WTC11 (cell line): ENCODE data around the gene TMEM186. TPM values are rescaled to one million over a fixed set of nuclear protein-coding genes. Genes with fewer than 3 reads are reported as not detected.

Experiments used
- ATAC-seq: fragments of 200-7000 bp; cut with Tn5 transposase; 2 replicates; pipeline ENCODE4 v1.10.0; 2021; ENCODE audit warnings: mild to moderate bottlenecking, moderate library complexity
- CTCF ChIA-PET: fragments of 300-600 bp; sonication (Branson Sonifier 250); formaldehyde crosslinking; loops from one replicate; lab custom pipeline; 2021; ENCODE audit warnings: antibody characterized with exemption; lab: Charles Lee
- POLR2A ChIA-PET: fragments of 350-600 bp; sonication (Branson Sonifier 250); formaldehyde crosslinking; loops from one replicate; lab custom pipeline; 2021; ENCODE audit warnings: antibody characterized with exemption; lab: Charles Lee
- DNase-seq: peaks from one replicate; pipeline ENCODE4 v3.0.0; 2021; ENCODE audit warnings: low spot score
- H3K27ac Mint-ChIP-seq: 2 replicates; pipeline ENCODE4 v1.8.0; 2021; ENCODE audit warnings: mixed read lengths
- H3K27me3 Mint-ChIP-seq: 2 replicates; pipeline ENCODE4 v1.8.0; 2021; ENCODE audit warnings: low read depth, mild to moderate bottlenecking, moderate library complexity, mixed read lengths
- H3K36me3 Mint-ChIP-seq: 2 replicates; pipeline ENCODE4 v1.8.0; 2021; ENCODE audit warnings: mixed read lengths
- H3K4me1 Mint-ChIP-seq: 2 replicates; pipeline ENCODE4 v1.8.0; 2022; ENCODE audit warnings: mixed read lengths
- H3K4me3 Mint-ChIP-seq: 2 replicates; pipeline ENCODE4 v1.8.0; 2021; ENCODE audit warnings: mild to moderate bottlenecking, moderate library complexity, mixed read lengths
- H3K9me3 Mint-ChIP-seq: 2 replicates; pipeline ENCODE4 v1.8.0; 2021; ENCODE audit warnings: mixed read lengths
- AFF4 ChIP-seq: sonication (generic); formaldehyde crosslinking; IDR thresholded peaks from 2 replicates; pipeline ENCODE4 v1.8.1; 2023; ENCODE audit warnings: mild to moderate bottlenecking, missing genetic modification reagents, borderline replicate concordance
- ATF1 ChIP-seq: sonication (generic); formaldehyde crosslinking; IDR thresholded peaks from 2 replicates; pipeline ENCODE4 v1.8.1; 2023; ENCODE audit warnings: mild to moderate bottlenecking, moderate library complexity, missing genetic modification reagents
- E2F1 ChIP-seq: sonication (generic); formaldehyde crosslinking; IDR thresholded peaks from 2 replicates; pipeline ENCODE4 v1.8.0; 2022; ENCODE audit warnings: mild to moderate bottlenecking, missing genetic modification reagents
- FOXJ3 ChIP-seq: sonication (generic); formaldehyde crosslinking; IDR thresholded peaks from 2 replicates; pipeline ENCODE4 v1.9.0; 2021; ENCODE audit warnings: missing genetic modification reagents, mild to moderate bottlenecking, borderline replicate concordance
- FOXP1 ChIP-seq: sonication (generic); formaldehyde crosslinking; IDR thresholded peaks from 2 replicates; pipeline ENCODE4 v1.8.0; 2022; ENCODE audit warnings: missing genetic modification reagents, mild to moderate bottlenecking, moderate library complexity, borderline replicate concordance
- GTF2I ChIP-seq: fragments of 250-450 bp; sonication (Bioruptor Pico); conservative IDR thresholded peaks from 2 replicates; pipeline ENCODE4 v1.4.0; 2021; ENCODE audit warnings: mild to moderate bottlenecking
- JAZF1 ChIP-seq: fragments of 250-450 bp; sonication (Bioruptor Pico); IDR thresholded peaks from 2 replicates; pipeline ENCODE4 v1.9.0; 2021; ENCODE audit warnings: moderate library complexity, mild to moderate bottlenecking, inconsistent platforms
- NR2C2 ChIP-seq: sonication (generic); formaldehyde crosslinking; IDR thresholded peaks from 2 replicates; pipeline ENCODE4 v1.8.0; 2022; ENCODE audit warnings: mild to moderate bottlenecking, missing genetic modification reagents
- RELA ChIP-seq: sonication (generic); formaldehyde crosslinking; IDR thresholded peaks from 2 replicates; pipeline ENCODE4 v1.8.1; 2022; ENCODE audit warnings: missing genetic modification reagents, mild to moderate bottlenecking, borderline replicate concordance
- SMAD3 ChIP-seq: sonication (generic); formaldehyde crosslinking; IDR thresholded peaks from 2 replicates; pipeline ENCODE4 v1.8.0; 2022; ENCODE audit warnings: missing genetic modification reagents, mild to moderate bottlenecking, borderline replicate concordance
- SP1 ChIP-seq: sonication (generic); formaldehyde crosslinking; conservative IDR thresholded peaks from 2 replicates; pipeline ENCODE4 v1.8.1; 2022; ENCODE audit warnings: missing genetic modification reagents
- TCF7 ChIP-seq: sonication (generic); formaldehyde crosslinking; IDR thresholded peaks from 2 replicates; pipeline ENCODE4 v1.8.0; 2022; ENCODE audit warnings: mild to moderate bottlenecking, low read depth, missing genetic modification reagents, moderate library complexity
- USF2 ChIP-seq: sonication (generic); formaldehyde crosslinking; IDR thresholded peaks from 2 replicates; pipeline ENCODE4 v1.8.1; 2023; ENCODE audit warnings: mild to moderate bottlenecking, missing genetic modification reagents, moderate library complexity
- ZBTB43 ChIP-seq: sonication (generic); formaldehyde crosslinking; IDR thresholded peaks from 2 replicates; pipeline ENCODE4 v1.8.1; 2023; ENCODE audit warnings: mild to moderate bottlenecking, missing genetic modification reagents
- ZNF138 ChIP-seq: sonication (generic); formaldehyde crosslinking; conservative IDR thresholded peaks from 2 replicates; pipeline ENCODE4 v1.8.1; 2022; ENCODE audit warnings: mild to moderate bottlenecking, moderate library complexity, missing genetic modification reagents
- ZNF219 ChIP-seq: sonication (generic); formaldehyde crosslinking; IDR thresholded peaks from 2 replicates; pipeline ENCODE4 v1.8.0; 2023; ENCODE audit warnings: missing genetic modification reagents, mild to moderate bottlenecking, borderline replicate concordance
- ZNF232 ChIP-seq: sonication (generic); formaldehyde crosslinking; IDR thresholded peaks from 2 replicates; pipeline ENCODE4 v1.8.0; 2022; ENCODE audit warnings: mild to moderate bottlenecking, missing genetic modification reagents
- ZNF263 ChIP-seq: sonication (generic); formaldehyde crosslinking; IDR thresholded peaks from 2 replicates; pipeline ENCODE4 v1.8.1; 2022; ENCODE audit warnings: low read depth, mild to moderate bottlenecking, moderate library complexity, missing genetic modification reagents
- ZNF281 ChIP-seq: sonication (generic); formaldehyde crosslinking; IDR thresholded peaks from 2 replicates; pipeline ENCODE4 v1.8.0; 2023; ENCODE audit warnings: mild to moderate bottlenecking, missing genetic modification reagents
- ZNF396 ChIP-seq: fragments of 250-450 bp; sonication (Bioruptor Pico); IDR thresholded peaks from 2 replicates; pipeline ENCODE4 v1.8.0; 2021; ENCODE audit warnings: mild to moderate bottlenecking, moderate library complexity, borderline replicate concordance
- ZNF416 ChIP-seq: fragments of 250-450 bp; sonication (Bioruptor Pico); IDR thresholded peaks from 2 replicates; pipeline ENCODE4 v1.9.0; 2021; ENCODE audit warnings: mild to moderate bottlenecking, inconsistent platforms
- ZNF423 ChIP-seq: fragments of 250-450 bp; sonication (Bioruptor Pico); IDR thresholded peaks from 2 replicates; pipeline ENCODE4 v2.1.2; 2022; ENCODE audit warnings: mild to moderate bottlenecking, moderate library complexity
- ZNF512 ChIP-seq: sonication (generic); formaldehyde crosslinking; IDR thresholded peaks from 2 replicates; pipeline ENCODE4 v1.8.1; 2022; ENCODE audit warnings: missing genetic modification reagents, borderline replicate concordance
- total RNA-seq: library from RNA; stranded (reverse); gene quantifications from 3 replicates; pipeline ENCODE4 v1.2.3, GENCODE V29; 2021

TMEM186 gene
- total RNA-seq, 1 experiment from 2014 or later, result 17.8 TPM

- no peak for TF ChIP-seq SP1 (CRISPR knock-in tag)
- no peak for TF ChIP-seq FOXJ3 (CRISPR knock-in tag)
- TF ChIP-seq ZNF138 (CRISPR knock-in tag), result no peak
- TF ChIP-seq ZNF219 (CRISPR knock-in tag), result no peak
- no peak for TF ChIP-seq FOXP1
- no peak for TF ChIP-seq ZNF423 (CRISPR knock-in tag)
- no peak for TF ChIP-seq ZNF396 (CRISPR knock-in tag)
- no peak for TF ChIP-seq GTF2I (CRISPR knock-in tag)
- TF ChIP-seq ZNF232 (CRISPR knock-in tag), result no peak
- no peak for TF ChIP-seq ZNF263 (CRISPR knock-in tag)
- no peak for TF ChIP-seq ZNF416 (CRISPR knock-in tag)
- TF ChIP-seq JAZF1 (CRISPR knock-in tag), result no peak
- TF ChIP-seq, all 79 proteins: peak for 0
- Mint-ChIP-seq H3K27me3 (no peaks in the 10 kb centered on the region), H3K4me3 (no peak overlapping the region), H3K4me1 (no peaks in the 10 kb centered on the region), H3K27ac (no peak overlapping the region), H3K9me3 (no peaks in the 10 kb centered on the region), H3K36me3 (no peaks in the 10 kb centered on the region)
- no peak for ATAC-seq
- no peak for DNase-seq
- ChIA-PET CTCF (interaction anchor here (0.7 kb wide), 1 partner anchor 754 kb away, joined by 3 read pairs; no protein-coding TSS in a partner anchor), POLR2A (no interaction called here)
Observed at GRCh38 chr16:8785408-8785807, 12.0 kb downstream of the TMEM186 start.

- POLR2A ChIA-PET, result no interaction called here
- Mint-ChIP-seq H3K4me3 (no peak overlapping the region), H3K9me3 (no peaks in the 10 kb centered on the region), H3K27ac (no peak overlapping the region), H3K4me1 (no peaks in the 10 kb centered on the region), H3K36me3 (no peaks in the 10 kb centered on the region), H3K27me3 (no peaks in the 10 kb centered on the region)
- ATAC-seq (no peak), DNase-seq (no peak)
- TF ChIP-seq E2F1, result no peak
- no peak for TF ChIP-seq ZNF219 (CRISPR knock-in tag)
- no peak for TF ChIP-seq AFF4 (CRISPR knock-in tag)
- no peak for TF ChIP-seq FOXP1
- TF ChIP-seq GTF2I (CRISPR knock-in tag), result no peak
- no peak for TF ChIP-seq ATF1 (CRISPR knock-in tag)
- TF ChIP-seq ZNF263 (CRISPR knock-in tag), result no peak
- no peak for TF ChIP-seq ZNF512 (CRISPR knock-in tag)
- TF ChIP-seq FOXJ3 (CRISPR knock-in tag), result no peak
- TF ChIP-seq RELA, result no peak
- no peak for TF ChIP-seq ZBTB43
- TF ChIP-seq SMAD3 (CRISPR knock-in tag), result no peak
- no peak for TF ChIP-seq NR2C2
- no peak for TF ChIP-seq USF2 (CRISPR knock-in tag)
- no peak for TF ChIP-seq JAZF1 (CRISPR knock-in tag)
- no peak for TF ChIP-seq TCF7 (CRISPR knock-in tag)
- TF ChIP-seq ZNF281 (CRISPR knock-in tag), result no peak
- CTCF ChIA-PET, result interaction anchor here (1.4 kb wide), 1 partner anchor 154 kb away, joined by 3 read pairs; no protein-coding TSS in a partner anchor
Observed at GRCh38 chr16:8782673-8783072, 14.8 kb downstream of the TMEM186 start.
